MCF 10A (cell line): ENCODE measurements around the gene DBP. TPM values are rescaled to one million over a fixed set of nuclear protein-coding genes. Genes with fewer than 3 reads are reported as not detected.
A peak's percentile ranks its signal among the peaks of the same experiment; 100 is the strongest.
"Not testable (repeated sequence)": the region's sequence is repeated elsewhere in the genome, so short reads cannot be mapped to it uniquely, and the experiment has no call there.

ENCODE experiments used
- BruUV-seq: library from RNA; stranded (reverse); fragments of 400-500 nt; replicated peaks from 2 replicates; lab custom pipeline; 2021; lab: Mats Ljungman, UMichigan
- CTCF ChIA-PET: fragments of 300-600 bp; sonication (Branson Sonifier 250); formaldehyde crosslinking; extraction: SDS; loops from one replicate; lab custom pipeline; 2021; ENCODE audit warnings: antibody characterized with exemption, inconsistent platforms; lab: Yijun Ruan, JAX
- POLR2A ChIA-PET: fragments of 300-600, 350-650 bp; sonication (Branson Sonifier 250); formaldehyde crosslinking; extraction: SDS; loops from one replicate; lab custom pipeline; 2020; ENCODE audit warnings: antibody characterized with exemption, inconsistent platforms; lab: Yijun Ruan, JAX
- DNase-seq: peaks from one replicate; pipeline ENCODE4 v3.0.0-alpha.2; 2018; ENCODE audit not compliant: unreplicated experiment
- H3K27ac Mint-ChIP-seq: one replicate; pipeline ENCODE4 v1.8.0; 2022; ENCODE audit warnings: mild to moderate bottlenecking, low read depth, mixed read lengths; ENCODE audit not compliant: unreplicated experiment
- H3K27me3 Mint-ChIP-seq: one replicate; pipeline ENCODE4 v1.8.0; 2022; ENCODE audit warnings: mixed read lengths; ENCODE audit not compliant: insufficient read depth, unreplicated experiment
- H3K36me3 Mint-ChIP-seq: one replicate; pipeline ENCODE4 v1.8.0; 2022; ENCODE audit warnings: mild to moderate bottlenecking, moderate library complexity, mixed read lengths; ENCODE audit not compliant: insufficient read depth, unreplicated experiment
- H3K4me1 Mint-ChIP-seq: one replicate; pipeline ENCODE4 v1.8.0; 2022; ENCODE audit warnings: mixed read lengths; ENCODE audit not compliant: insufficient read depth, unreplicated experiment
- H3K4me3 Mint-ChIP-seq: one replicate; pipeline ENCODE4 v1.8.0; 2022; ENCODE audit warnings: mild to moderate bottlenecking, moderate library complexity, mixed read lengths; ENCODE audit not compliant: unreplicated experiment
- H3K9me3 Mint-ChIP-seq: one replicate; pipeline ENCODE4 v1.8.0; 2022; ENCODE audit warnings: mixed read lengths; ENCODE audit not compliant: unreplicated experiment
- CTCF ChIP-seq: fragments of 200-600 bp; IDR thresholded peaks from one replicate; pipeline ENCODE4 v1.8.0; 2022; ENCODE audit warnings: antibody characterized with exemption, mild to moderate bottlenecking; ENCODE audit not compliant: unreplicated experiment
- intact Hi-C: fragments of 100-400 bp; cut with micrococcal nuclease; formaldehyde crosslinking; loops from 2 replicates; pipeline ENCODE4 v1.14.1; 2022
- total RNA-seq: library from RNA; stranded (reverse); gene quantifications from 2 replicates; pipeline ENCODE4 v1.2.3, GENCODE V29; 2022

The DBP gene
- total RNA-seq, 1 experiment from 2014 or later = 0.56 TPM

- H3K4me3 Mint-ChIP-seq = no peak overlapping the region
- TF ChIP-seq CTCF = no peak
- POLR2A ChIA-PET = interaction anchor here (0.6 to 0.7 kb wide), 2 partner anchors 12 to 18 kb away, joined by 3 read pairs; no protein-coding TSS in a partner anchor
These were observed 22.6 kb upstream of the DBP start for GRCh38 chr19:48659768-48660167.

GRCh38 chr19:48658483-48658882 lies 21.3 kb upstream of the DBP start:
- Mint-ChIP-seq H3K4me3 (no peak overlapping the region), H3K4me1 (peaks cover 23% of the 10 kb centered on the region), H3K27me3 (no peaks in the 10 kb centered on the region), H3K27ac (no peak overlapping the region), H3K9me3 (no peaks in the 10 kb centered on the region), H3K36me3 (no peaks in the 10 kb centered on the region)
- ChIA-PET POLR2A (interaction anchor here (0.6 kb wide), 1 partner anchor 112 kb away, joined by 3 read pairs; no protein-coding TSS in a partner anchor), CTCF (interaction anchor here (0.6 to 1.8 kb wide), 3 partner anchors 13 to 725 kb away, joined by 3 to 6 read pairs (median 4); partner anchors contain the start of gene CA11)
- BruUV-seq = no TSS peak
- no peak for TF ChIP-seq CTCF
- intact Hi-C loops = no loop called here
- no peak for DNase-seq

More at GRCh38 chr19:48659768-48660167, 22.6 kb upstream of the DBP start:
- no peaks in the 10 kb centered on the region for H3K36me3 Mint-ChIP-seq
- BruUV-seq = no TSS peak
- peaks cover 18% of the 10 kb centered on the region for H3K4me1 Mint-ChIP-seq
- CTCF ChIA-PET = no interaction called here
- peak; percentile 65 for DNase-seq
- no peaks in the 10 kb centered on the region for H3K9me3 Mint-ChIP-seq
- no peaks in the 10 kb centered on the region for H3K27me3 Mint-ChIP-seq
- intact Hi-C loops = no loop called here
- no peak overlapping the region for H3K27ac Mint-ChIP-seq

- H3K27me3 Mint-ChIP-seq, H3K4me3 Mint-ChIP-seq, H3K36me3 Mint-ChIP-seq, DNase-seq, BruUV-seq, intact Hi-C loops, H3K27ac Mint-ChIP-seq, H3K9me3 Mint-ChIP-seq: not testable (repeated sequence)
- CTCF ChIA-PET = interaction anchor here (0.6 to 1.8 kb wide), 4 partner anchors 12 to 283 kb away, joined by 3 to 4 read pairs (median 4); partner anchors contain the start of gene CA11
- POLR2A ChIA-PET = interaction anchor here (0.6 to 1.6 kb wide), 7 partner anchors 9 to 214 kb away, joined by 3 to 6 read pairs (median 3); partner anchors contain the start of genes DBP, RPL18 and SPHK2
- H3K4me1 Mint-ChIP-seq = peaks cover 23% of the 10 kb centered on the region
These were observed 20.6 kb upstream of the DBP start for GRCh38 chr19:48657828-48658227.

- intact Hi-C loops = no loop called here
- no peaks in the 10 kb centered on the region for H3K9me3 Mint-ChIP-seq
- BruUV-seq = no TSS peak
- H3K4me1 Mint-ChIP-seq = peaks cover 23% of the 10 kb centered on the region
- no peaks in the 10 kb centered on the region for H3K36me3 Mint-ChIP-seq
- CTCF ChIA-PET = interaction anchor here (0.6 to 1.8 kb wide), 4 partner anchors 11 to 284 kb away, joined by 3 to 4 read pairs (median 4); partner anchors contain the start of gene CA11
- no peak overlapping the region for H3K4me3 Mint-ChIP-seq
- H3K27ac Mint-ChIP-seq = peak overlapping the region; percentile 77
- no peak for TF ChIP-seq CTCF
- POLR2A ChIA-PET = interaction anchor here (0.6 to 1.6 kb wide), 7 partner anchors 8 to 215 kb away, joined by 3 to 6 read pairs (median 3); partner anchors contain the start of genes CA11, DBP, RPL18 and SPHK2
- H3K27me3 Mint-ChIP-seq = no peaks in the 10 kb centered on the region
- peak; percentile 81 for DNase-seq
These were observed 19.8 kb upstream of the DBP start for GRCh38 chr19:48656840-48657474.
